A549 (cell line): ENCODE data around the gene TIMM21. TPM values are rescaled to one million over a fixed set of nuclear protein-coding genes. Genes with fewer than 3 reads are reported as not detected.

Experiments
- ATAC-seq, 2 experiments: fragments of 200-7000 bp in 1 of 2; fragments of >200 bp in 1 of 2; cut with Nextera tagmentation in 1 of 2; cut with Tn5 transposase in 1 of 2; 3 replicates each; pipeline versions ENCODE4 v1.8.0 to v1.9.1; 2018 to 2020; ENCODE audit warnings: mild to moderate bottlenecking in 1 of 2, moderate library complexity in 1 of 2
- CTCF ChIA-PET: fragments of 300-600 bp; sonication (Branson Sonifier 250); formaldehyde crosslinking; extraction: SDS; loops from one replicate; lab custom pipeline; 2021; ENCODE audit warnings: antibody characterized with exemption, inconsistent platforms; lab: Yijun Ruan, JAX
- POLR2A ChIA-PET: fragments of 350-600 bp; formaldehyde crosslinking; extraction: SDS; loops from one replicate; lab custom pipeline; 2021; ENCODE audit warnings: antibody characterized with exemption, inconsistent platforms; lab: Yijun Ruan, JAX
- DNase-seq, 2 experiments: peaks; one replicate each; pipeline versions ENCODE4 v3.0.0 to v3.0.0-alpha.2; 2011 to 2016; ENCODE audit warnings: low read depth in 1 of 2, low spot score in 1 of 2
- FAIRE-seq: peaks from 2 replicates; lab custom pipeline; 2011; peaks lifted over from hg19 to GRCh38; lab: Jason Lieb, UNC
- H3K27ac ChIP-seq, 2 experiments: fragments of >200 bp; sonication (Bioruptor Twin); formaldehyde crosslinking; 3 replicates each; pipeline ENCODE4 v1.5.1; 2016 to 2017
- H3K4me1 ChIP-seq: fragments of >200 bp; sonication (Bioruptor Twin); formaldehyde crosslinking; 3 replicates; pipeline ENCODE4 v1.6.1; 2016
- H3K4me2 ChIP-seq: fragments of >200 bp; sonication (Bioruptor Twin); formaldehyde crosslinking; 3 replicates; pipeline ENCODE4 v1.6.1; 2016
- H3K4me3 ChIP-seq: fragments of >200 bp; sonication (Bioruptor Twin); formaldehyde crosslinking; 3 replicates; pipeline ENCODE4 v1.5.1; 2016
- H3K9me3 ChIP-seq: fragments of >200 bp; sonication (Bioruptor Twin); formaldehyde crosslinking; 3 replicates; pipeline ENCODE4 v1.6.1; 2016
- BHLHE40 ChIP-seq: IDR thresholded peaks from 2 replicates; pipeline ENCODE4 v1.6.1; 2012; ENCODE audit warnings: low read depth, low read length, inconsistent platforms
- EP300 ChIP-seq, 2 experiments: fragments of >200 bp; sonication (Bioruptor Twin); formaldehyde crosslinking; IDR thresholded peaks; 2 replicates in 1 of 2; 3 replicates in 1 of 2; pipeline ENCODE4 v1.6.1; 2016 to 2017
- HDAC2 ChIP-seq: fragments of 200-600 bp; sonication (generic); IDR thresholded peaks from 2 replicates; pipeline ENCODE4 v1.6.1; 2016
- HOXA7 ChIP-seq: fragments of 250-450 bp; sonication (Bioruptor Pico); IDR thresholded peaks from 2 replicates; pipeline ENCODE4 v1.5.0; 2020; ENCODE audit warnings: mild to moderate bottlenecking, moderate library complexity
- JUNB ChIP-seq: fragments of >200 bp; sonication (Bioruptor Twin); formaldehyde crosslinking; IDR thresholded peaks from 2 replicates; pipeline ENCODE4 v1.6.1; 2016
- KDM1A ChIP-seq: fragments of 200-600 bp; sonication (generic); IDR thresholded peaks from 2 replicates; pipeline ENCODE4 v1.6.1; 2016; ENCODE audit warnings: low read depth, mild to moderate bottlenecking
- MAFK ChIP-seq: fragments of 450-650 bp; IDR thresholded peaks from 2 replicates; pipeline ENCODE4 v1.6.1; 2014; ENCODE audit not compliant: partially characterized antibody
- MYC ChIP-seq: IDR thresholded peaks from 2 replicates; pipeline ENCODE4 v1.6.1; 2012; ENCODE audit warnings: mild to moderate bottlenecking, inconsistent platforms, low read length, improper control_type of control experiment, borderline replicate concordance
- NFE2L2 ChIP-seq: fragments of 150-350 bp; conservative IDR thresholded peaks from 2 replicates; pipeline ENCODE4 v1.6.1; 2014; ENCODE audit warnings: low read length
- PHF8 ChIP-seq: fragments of 200-600 bp; sonication (generic); IDR thresholded peaks from 2 replicates; pipeline ENCODE4 v1.6.1; 2016; ENCODE audit warnings: low read depth, mild to moderate bottlenecking, antibody characterized with exemption, moderate library complexity, borderline replicate concordance
- POLR2AphosphoS2 ChIP-seq: conservative IDR thresholded peaks from 2 replicates; pipeline ENCODE4 v1.6.1; 2012; ENCODE audit warnings: low read length, improper control_type of control experiment, inconsistent platforms
- RARB ChIP-seq: fragments of 250-450 bp; sonication (Bioruptor Pico); IDR thresholded peaks from 2 replicates; pipeline ENCODE4 v1.8.0; 2021; ENCODE audit warnings: mild to moderate bottlenecking, moderate library complexity
- TP53 ChIP-seq: fragments of 250-450 bp; sonication (Bioruptor Pico); IDR thresholded peaks from 2 replicates; pipeline ENCODE4 v1.5.0; 2021; ENCODE audit warnings: mild to moderate bottlenecking, moderate library complexity
- WGBS: methylation state at CpG from one replicate; pipeline ENCODE4 v1.1.6; 2017; ENCODE audit errors: missing lambda C conversion rate; 5-methylcytosine and 5-hydroxymethylcytosine counted together
- polyA plus RNA-seq, 4 experiments: library from polyadenylated mRNA; depleted of rRNA in 3 of 4; stranded (reverse); fragments of >200 nt; fragmentation: RNase III in 1 of 4; extraction: RNeasy Plus Mini Kit Qiagen cat#74134 plus additional on column Dnase treatment in 1 of 4; gene quantifications; 2 replicates in 3 of 4; 3 replicates in 1 of 4; pipeline ENCODE4 v1.2.3, GENCODE V29; 2011 to 2017
- TF ChIP-seq, protein P1 (sequence below): fragments of >200 bp; sonication (Bioruptor Twin); formaldehyde crosslinking; IDR thresholded peaks from 3 replicates; pipeline ENCODE4 v1.5.1; 2016
- TF ChIP-seq, protein P2 (sequence below): fragments of >200 bp; sonication (Bioruptor Twin); formaldehyde crosslinking; IDR thresholded peaks from 3 replicates; pipeline ENCODE4 v1.6.1; 2016

TIMM21 gene
- polyA plus RNA-seq, 2 of the 4 experiments (the other 2 are of a cell fraction), result 61.4 to 64.6 TPM

DNA sequence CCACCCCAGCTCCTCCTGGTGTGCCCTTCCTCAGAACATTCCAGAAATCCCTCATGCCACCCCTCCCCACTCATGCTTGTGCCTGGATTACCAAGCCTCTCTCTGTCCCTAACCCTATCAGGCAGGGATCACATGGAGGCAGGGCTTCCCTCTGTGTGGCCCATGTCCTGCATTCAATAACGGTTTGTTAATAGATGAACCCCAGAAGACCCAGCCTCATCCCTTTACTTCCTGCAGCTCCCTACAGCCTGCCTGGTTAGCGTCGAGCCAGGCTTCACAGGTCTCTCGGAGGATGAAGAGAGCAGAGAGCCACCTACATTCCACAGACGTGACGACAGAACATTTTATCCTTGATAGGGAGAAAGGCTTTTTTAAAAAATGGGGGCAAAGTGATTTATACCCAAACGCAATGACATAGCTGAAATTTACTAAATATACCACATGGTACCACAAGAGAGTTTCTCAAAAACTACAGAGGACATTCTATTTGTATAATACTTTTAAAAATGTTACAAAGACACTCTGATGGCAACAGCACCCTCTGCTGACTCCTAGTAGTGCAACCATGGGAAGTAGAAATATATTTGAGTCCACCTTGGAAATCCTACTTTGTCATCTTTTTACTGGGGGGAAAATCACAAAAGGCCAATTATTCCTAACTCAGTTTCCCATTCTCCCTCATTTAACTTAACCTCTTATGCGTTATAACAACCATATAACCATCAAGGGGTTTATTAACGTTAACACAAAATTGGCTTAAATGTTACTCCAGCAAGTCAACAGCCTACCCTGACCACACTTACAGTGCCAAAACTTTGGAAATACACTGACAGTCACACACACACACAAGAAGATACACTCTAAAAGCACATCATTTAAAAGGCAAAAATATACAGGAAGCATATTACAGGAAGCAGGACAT, 31.4 kb upstream of the TIMM21 start (continued):
- TF ChIP-seq, protein P1, sequence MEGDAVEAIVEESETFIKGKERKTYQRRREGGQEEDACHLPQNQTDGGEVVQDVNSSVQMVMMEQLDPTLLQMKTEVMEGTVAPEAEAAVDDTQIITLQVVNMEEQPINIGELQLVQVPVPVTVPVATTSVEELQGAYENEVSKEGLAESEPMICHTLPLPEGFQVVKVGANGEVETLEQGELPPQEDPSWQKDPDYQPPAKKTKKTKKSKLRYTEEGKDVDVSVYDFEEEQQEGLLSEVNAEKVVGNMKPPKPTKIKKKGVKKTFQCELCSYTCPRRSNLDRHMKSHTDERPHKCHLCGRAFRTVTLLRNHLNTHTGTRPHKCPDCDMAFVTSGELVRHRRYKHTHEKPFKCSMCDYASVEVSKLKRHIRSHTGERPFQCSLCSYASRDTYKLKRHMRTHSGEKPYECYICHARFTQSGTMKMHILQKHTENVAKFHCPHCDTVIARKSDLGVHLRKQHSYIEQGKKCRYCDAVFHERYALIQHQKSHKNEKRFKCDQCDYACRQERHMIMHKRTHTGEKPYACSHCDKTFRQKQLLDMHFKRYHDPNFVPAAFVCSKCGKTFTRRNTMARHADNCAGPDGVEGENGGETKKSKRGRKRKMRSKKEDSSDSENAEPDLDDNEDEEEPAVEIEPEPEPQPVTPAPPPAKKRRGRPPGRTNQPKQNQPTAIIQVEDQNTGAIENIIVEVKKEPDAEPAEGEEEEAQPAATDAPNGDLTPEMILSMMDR, result peak; percentile 40; the same call in 2 of the 3 replicates
- TF ChIP-seq KDM1A, result no peak
- no peak for TF ChIP-seq PHF8
- TF ChIP-seq JUNB, result no peak
- TF ChIP-seq MAFK, result no peak
- TF ChIP-seq, protein P2, sequence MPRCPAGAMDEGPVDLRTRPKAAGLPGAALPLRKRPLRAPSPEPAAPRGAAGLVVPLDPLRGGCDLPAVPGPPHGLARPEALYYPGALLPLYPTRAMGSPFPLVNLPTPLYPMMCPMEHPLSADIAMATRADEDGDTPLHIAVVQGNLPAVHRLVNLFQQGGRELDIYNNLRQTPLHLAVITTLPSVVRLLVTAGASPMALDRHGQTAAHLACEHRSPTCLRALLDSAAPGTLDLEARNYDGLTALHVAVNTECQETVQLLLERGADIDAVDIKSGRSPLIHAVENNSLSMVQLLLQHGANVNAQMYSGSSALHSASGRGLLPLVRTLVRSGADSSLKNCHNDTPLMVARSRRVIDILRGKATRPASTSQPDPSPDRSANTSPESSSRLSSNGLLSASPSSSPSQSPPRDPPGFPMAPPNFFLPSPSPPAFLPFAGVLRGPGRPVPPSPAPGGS, result no peak
- no peak for TF ChIP-seq HDAC2

DNA sequence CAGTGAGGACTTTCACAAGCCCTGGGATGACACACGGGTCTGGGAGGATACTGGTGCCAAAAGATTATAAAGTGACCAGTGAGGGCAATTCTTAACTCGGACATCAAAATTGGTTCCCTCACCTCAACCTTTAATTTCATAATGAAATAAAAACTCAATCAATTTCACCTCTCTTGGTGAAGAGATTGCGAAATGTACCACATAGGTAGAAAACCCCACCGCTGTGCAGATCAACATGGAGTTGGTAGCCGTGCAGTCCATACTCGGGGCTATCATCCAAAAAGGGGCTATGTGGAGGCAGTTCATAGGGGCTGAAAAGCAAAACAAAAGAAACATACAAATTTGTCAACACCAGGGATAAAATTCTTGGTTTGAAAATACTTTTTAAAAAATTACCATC, 25.1 kb upstream of the TIMM21 start:
- ChIA-PET CTCF (no interaction called here), POLR2A (no interaction called here)
- ATAC-seq, result no peak
- no peak for FAIRE-seq
- Histone ChIP-seq H3K4me3 (no peak overlapping the region), H3K9me3 (no peaks in the 10 kb centered on the region), H3K4me2 (no peak overlapping the region), H3K4me1 (no peaks in the 10 kb centered on the region), H3K27ac (no peak overlapping the region)
- TF ChIP-seq RARB (no peak), BHLHE40 (no peak)
- WGBS, result 53% methylated on average over 6 of the region's 6 CpGs
- DNase-seq, result no peak

DNA sequence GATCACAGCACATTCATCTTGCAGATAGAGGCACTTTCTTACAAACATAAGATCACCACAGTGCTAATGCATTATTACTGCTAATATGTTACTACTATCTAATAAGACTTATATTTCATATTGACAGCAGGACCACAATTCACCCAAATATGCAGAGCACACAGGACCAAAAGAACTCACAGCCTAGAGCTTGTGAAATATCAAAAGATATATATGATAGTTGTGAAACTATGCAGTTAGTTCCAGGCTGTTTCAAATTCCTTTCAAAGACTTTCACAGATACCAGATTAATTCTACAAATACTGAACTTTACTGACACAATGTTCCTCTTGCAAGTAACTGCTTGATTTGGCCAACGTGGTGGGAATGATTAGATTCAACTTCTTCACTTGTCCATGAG, 23.7 kb upstream of the TIMM21 start:
- POLR2A ChIA-PET, result no interaction called here
- DNase-seq (no peak), ATAC-seq (no peak), FAIRE-seq (no peak)
- no peaks in the 10 kb centered on the region for H3K9me3 ChIP-seq
- H3K27ac ChIP-seq, result no peak overlapping the region
- no peak for TF ChIP-seq MYC
- no peak for TF ChIP-seq EP300 (IDR thresholded peaks at IDR 0.05)
- no peak for TF ChIP-seq NFE2L2
- no peak for TF ChIP-seq HOXA7 (CRISPR knock-in tag)
- TF ChIP-seq BHLHE40, result no peak
- TF ChIP-seq POLR2AphosphoS2, result no peak
- no peaks in the 10 kb centered on the region for H3K4me1 ChIP-seq
- CTCF ChIA-PET, result interaction anchor here (1.4 kb wide), 1 partner anchor 42 kb away, joined by 3 read pairs; no protein-coding TSS in a partner anchor
- H3K4me3 ChIP-seq, result no peak overlapping the region
- WGBS, result 10% methylated on average over 1 of the region's 1 CpG
- no peak overlapping the region for H3K4me2 ChIP-seq

DNA sequence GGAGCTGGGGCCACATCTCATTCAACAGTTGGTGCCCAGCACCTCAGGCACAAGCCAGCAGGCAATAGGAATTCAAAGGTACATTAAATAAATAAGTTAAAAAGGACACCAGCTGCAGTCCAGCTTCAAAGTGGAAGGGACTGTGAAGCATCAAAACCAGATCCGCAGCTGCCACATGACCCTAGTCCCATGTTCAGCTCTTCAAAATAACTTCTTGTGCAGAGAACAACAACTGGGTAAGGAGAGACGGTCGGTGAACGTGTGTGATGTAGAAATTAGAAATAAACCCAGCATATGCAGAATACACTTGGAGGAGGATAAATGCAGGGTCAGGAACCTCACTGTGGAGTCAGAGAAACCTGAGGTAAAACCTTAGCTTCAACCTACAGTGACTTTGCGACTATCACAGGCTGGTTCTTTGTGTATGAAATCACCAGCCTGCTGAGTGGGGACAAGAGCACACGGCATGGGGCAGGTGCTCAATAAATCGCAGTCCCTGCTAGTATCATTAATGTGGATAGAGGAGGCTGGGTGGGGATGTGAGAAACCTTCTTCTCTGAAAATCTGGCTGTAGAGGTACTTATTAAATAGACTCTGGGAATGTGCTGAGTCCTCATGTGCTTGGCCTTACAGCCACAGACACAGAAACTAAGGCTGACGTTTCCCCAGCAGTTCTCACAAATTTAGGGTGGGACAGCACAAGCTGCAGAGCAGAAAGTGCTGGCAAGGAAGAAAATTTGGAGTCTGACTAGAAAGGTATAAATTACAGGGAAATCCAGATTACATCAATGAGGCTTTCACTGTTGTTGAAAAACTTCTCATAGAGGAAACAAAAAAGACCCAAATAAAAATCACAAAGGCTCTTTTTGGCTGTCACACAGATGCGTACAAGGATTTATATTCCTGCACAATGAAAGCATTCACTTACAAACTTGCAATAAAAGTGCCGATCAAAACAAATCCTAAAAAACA, 21.4 kb upstream of the TIMM21 start:
- no peak for DNase-seq
- H3K4me2 ChIP-seq, result no peak overlapping the region
- POLR2A ChIA-PET, result no interaction called here
- H3K27ac ChIP-seq, result no peak overlapping the region
- no peak for TF ChIP-seq TP53 (CRISPR knock-in tag)
- TF ChIP-seq, all 56 proteins: peak for 0
- Histone ChIP-seq H3K4me1 (no peaks in the 10 kb centered on the region), H3K4me3 (no peak overlapping the region), H3K9me3 (no peaks in the 10 kb centered on the region)
- 45% methylated on average over 10 of the region's 10 CpGs for WGBS
- CTCF ChIA-PET, result interaction anchor here (1.0 kb wide), 1 partner anchor 10 kb away, joined by 3 read pairs; no protein-coding TSS in a partner anchor
- no peak for ATAC-seq
- no peak for FAIRE-seq
